HG03520 (cell line): ENCODE data around the gene MET.
"Not testable (repeated sequence)": the region's sequence is repeated elsewhere in the genome, so short reads cannot be mapped to it uniquely, and the experiment has no call there.

ENCODE experiments used
- ATAC-seq: cut with Tn5 transposase; IDR thresholded peaks from one replicate; pipeline ENCODE4 v1.9.1; 2021; ENCODE audit warnings: mild to moderate bottlenecking, moderate library complexity; ENCODE audit not compliant: unreplicated experiment

Gene MET

DNA sequence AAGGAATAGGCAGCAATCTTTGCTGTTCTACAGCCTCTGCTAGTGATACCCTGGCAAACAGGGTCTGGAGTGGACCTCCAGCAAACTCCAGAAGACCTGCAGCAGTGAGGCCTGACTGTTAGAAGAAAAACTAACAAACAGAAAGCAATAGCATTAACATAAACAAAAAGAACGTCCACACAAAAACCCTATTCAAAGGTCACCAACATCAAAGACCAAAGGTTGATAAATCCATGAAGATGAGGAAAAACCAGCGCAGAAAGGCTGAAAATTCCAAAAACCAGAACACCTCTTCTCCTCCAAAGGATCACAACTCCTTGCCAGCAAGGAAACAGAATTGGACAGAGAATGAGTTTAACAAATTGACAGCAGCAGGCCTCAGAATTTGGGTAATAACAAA, 71.8 kb downstream of the MET start:
- ATAC-seq: not testable (repeated sequence)

DNA sequence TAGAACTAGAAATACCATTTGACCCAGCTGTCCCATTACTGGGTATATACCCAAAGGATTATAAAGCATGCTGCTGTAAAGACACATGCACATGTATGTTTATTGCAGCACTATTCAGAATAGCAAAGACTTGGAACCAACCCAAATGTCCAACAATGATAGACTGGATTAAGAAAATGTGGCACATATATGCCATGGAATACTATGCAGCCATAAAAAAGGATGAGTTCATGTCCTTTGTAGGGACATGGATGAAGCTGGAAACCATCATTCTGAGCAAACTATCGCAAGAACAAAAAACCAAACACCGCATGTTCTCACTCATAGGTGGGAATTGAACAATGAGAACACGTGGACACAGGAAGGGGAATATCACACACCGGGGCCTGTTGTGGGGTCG, 74.4 kb downstream of the MET start:
- not testable (repeated sequence) for ATAC-seq

DNA sequence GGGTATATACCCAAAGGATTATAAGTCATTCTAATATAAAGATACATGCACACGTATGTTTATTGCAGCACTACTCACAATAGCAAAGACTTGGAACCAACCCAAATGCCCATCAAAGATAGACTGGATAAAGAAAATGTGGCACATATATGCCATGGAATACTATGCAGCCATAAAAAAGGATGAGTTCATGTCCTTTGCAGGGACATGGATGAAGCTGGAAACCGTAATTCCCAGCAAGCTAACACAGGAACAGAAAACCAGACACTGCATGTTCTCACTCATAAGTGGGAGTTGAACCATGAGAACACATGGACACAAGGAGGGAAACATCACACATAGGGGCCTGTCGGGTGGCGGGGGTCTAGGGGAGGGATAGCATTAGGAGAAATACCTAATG, 79.1 kb downstream of the MET start:
- not testable (repeated sequence) for ATAC-seq

DNA sequence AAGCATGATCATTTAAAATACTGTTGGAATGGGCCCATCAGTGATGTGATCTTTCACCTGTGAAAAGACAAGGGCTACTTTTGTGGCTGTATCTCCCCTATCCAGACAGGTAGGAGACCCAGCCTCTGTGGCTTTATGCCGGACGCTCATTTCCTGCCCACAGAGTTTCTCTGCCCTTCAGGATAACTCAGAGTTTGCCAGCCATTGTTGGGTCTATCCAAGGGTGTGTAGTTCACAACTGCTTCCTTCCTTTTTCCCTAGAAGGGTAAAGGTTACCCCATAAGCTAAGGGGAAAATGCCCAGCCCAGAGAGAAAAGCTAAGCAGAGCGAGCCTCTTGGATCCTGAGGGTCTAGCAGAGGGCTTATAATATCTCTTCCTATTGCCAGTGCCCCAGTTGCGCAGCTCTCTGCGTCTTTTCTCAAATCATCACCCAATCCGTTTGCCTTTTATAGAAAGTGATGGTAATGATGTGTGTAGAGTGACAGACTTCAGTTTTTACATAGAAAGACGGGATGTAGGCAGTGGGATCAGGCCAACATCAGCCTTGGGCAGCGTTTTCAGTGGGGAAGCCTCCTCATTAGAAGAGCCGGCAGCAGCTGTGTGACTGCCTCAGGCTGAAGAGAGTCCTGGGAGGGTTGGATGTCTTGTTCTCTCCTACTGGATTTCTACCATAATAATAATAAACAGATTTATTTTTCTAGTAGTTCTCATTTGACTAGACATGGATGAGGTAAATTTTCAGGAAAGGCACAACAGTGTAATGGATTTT, 80.5 kb downstream of the MET start:
- no peak for ATAC-seq

DNA sequence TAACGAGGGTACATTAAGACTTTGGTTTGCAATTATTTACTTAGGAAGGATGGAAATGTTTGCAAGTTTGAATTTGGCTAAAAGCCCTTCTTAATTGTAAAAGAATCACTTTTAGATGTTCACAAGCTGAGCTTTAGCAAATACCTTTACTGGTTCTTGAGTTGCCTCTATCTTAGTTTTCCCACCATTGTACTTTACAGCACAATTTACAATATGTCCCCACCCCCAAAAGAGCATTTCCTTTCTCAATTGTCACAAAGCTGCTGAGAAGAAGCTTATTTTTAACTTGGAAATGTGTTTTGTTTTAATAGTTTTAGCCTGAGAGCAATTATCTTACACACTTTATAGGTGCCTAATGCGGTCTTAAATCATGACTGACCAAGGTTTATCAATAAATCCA, 81.1 kb downstream of the MET start:
- no peak for ATAC-seq

DNA sequence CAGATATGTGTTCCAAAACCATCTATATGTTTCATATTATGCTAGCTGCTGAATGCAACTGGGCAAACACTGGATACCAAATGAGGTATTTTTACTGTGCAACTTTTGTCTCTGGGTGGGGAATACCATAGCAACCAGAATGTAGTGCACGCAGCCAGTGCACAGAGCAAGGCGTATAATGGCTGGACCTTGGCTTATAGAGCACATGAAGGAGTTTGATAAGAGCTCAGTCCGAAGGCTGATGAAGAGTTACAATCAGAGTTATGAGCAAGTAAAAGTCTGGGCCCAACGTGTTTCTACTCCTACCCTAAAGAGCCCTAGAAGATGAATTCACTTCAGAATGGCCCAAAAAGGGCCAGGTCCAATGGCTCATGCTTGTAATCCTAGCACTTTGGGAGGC, 82.2 kb downstream of the MET start:
- no peak for ATAC-seq

DNA sequence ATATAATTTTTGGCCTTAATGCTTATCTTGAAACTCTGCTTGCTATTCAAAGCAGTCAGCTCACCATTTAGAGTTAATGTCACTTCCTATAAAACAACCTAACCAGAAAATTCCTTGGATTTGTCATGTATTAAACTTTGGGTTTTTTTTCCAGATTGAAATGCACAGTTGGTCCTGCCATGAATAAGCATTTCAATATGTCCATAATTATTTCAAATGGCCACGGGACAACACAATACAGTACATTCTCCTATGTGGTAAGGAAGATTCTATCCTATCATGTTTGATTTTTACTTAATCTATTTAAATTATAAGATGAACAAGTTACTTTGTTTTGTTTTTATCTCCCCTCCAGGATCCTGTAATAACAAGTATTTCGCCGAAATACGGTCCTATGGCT, 85.3 kb downstream of the MET start:
- no peak for ATAC-seq

DNA sequence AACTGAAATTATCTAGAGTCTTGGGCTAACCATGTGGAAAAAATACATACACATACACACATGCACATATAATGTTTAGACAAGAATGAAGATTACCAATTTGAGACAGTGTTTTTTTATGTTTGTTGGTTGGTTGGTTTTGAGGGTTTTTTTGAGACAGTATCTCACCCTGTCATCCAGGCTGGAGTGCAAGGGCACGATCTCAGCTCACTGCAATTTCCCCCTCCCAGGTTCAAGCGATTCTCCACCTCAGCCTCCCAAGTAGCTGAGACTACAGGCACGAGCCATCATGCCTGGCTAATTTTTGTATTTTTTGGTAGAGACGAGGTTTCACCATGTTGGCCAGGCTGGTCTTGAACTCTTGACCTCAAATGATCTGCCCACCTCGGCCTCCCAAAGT, 87.6 kb downstream of the MET start:
- not testable (repeated sequence) for ATAC-seq

DNA sequence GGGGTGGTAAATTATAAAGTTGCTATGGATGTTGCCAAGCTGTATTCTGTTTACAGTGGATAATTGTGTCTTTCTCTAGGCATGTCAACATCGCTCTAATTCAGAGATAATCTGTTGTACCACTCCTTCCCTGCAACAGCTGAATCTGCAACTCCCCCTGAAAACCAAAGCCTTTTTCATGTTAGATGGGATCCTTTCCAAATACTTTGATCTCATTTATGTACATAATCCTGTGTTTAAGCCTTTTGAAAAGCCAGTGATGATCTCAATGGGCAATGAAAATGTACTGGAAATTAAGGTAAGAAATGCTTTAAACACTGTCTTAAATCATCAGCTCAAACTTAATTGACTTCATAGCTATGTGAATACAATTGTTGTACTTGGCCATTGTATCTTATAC, 91.0 kb downstream of the MET start:
- no peak for ATAC-seq

DNA sequence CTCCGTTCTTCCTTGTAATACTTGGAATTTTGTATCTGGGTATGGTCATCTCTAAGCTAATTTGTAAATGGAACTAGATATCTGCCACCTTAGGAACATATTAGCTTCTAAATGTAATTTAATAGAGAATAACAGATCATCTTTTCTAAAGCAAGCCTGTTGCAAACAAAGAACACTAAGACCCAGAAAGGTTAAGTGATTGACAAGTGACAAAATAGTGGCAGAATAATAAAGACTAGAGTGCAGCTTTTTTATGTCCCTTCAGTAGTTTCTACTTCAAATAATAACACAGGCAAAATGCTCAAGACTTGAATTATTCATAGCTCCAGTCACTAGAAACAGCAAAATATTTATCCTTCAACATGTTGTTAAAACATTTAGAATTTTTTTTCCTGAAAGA, 91.7 kb downstream of the MET start:
- ATAC-seq: no peak

DNA sequence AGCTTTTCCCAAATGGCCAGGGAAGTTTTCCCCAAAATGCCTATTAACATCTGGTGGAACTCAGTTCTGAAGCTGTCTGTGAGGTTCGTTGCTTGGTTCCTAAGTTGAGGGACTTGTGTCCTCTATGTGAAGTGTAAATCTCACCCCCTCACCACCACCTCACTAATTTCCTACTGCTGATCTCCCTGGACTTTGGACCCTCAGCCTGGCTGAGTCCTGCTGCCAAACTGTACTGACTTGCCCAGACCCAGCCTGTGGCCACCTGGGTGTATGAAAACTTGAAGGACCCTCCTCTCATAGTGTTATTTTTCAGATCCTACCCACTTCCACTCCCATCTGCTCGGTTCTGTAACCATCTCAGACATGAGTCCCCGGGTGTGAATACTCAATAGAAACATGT, 94.9 kb downstream of the MET start:
- no peak for ATAC-seq

DNA sequence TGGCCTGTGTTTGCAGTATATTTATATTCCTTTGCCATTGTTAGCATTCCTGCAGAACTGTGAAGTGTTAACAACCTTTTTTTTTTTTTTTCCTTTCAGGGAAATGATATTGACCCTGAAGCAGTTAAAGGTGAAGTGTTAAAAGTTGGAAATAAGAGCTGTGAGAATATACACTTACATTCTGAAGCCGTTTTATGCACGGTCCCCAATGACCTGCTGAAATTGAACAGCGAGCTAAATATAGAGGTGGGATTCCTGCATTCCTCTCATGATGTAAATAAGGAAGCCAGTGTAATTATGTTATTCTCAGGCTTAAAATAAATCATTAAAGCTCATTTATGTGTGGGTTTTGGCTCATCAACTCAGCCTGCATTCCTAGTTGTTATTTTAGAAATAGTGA, 97.5 kb downstream of the MET start:
- ATAC-seq: no peak

DNA sequence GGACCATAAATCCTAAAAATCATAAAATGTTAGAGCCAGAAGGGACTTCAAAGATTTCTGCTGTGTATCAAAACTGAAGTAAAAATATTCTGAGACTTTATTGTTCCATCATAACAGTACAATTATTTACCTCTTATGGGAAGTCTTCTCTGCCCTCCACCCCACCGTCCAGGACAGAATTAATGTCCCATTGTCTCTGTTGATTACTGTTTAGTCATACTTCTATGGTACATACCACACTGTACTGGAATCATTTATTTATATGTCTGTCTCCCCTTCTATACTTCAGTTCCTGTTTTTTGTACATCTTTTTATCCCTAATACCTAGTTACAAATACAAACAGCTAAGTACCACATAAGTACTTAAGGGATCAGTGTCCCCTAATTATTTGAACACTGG, 98.9 kb downstream of the MET start:
- no peak for ATAC-seq

DNA sequence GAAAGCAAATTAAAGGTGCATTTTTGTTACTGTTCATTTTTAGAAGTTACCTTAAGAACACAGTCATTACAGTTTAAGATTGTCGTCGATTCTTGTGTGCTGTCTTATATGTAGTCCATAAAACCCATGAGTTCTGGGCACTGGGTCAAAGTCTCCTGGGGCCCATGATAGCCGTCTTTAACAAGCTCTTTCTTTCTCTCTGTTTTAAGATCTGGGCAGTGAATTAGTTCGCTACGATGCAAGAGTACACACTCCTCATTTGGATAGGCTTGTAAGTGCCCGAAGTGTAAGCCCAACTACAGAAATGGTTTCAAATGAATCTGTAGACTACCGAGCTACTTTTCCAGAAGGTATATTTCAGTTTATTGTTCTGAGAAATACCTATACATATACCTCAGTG, 99.6 kb downstream of the MET start:
- ATAC-seq: no peak

DNA sequence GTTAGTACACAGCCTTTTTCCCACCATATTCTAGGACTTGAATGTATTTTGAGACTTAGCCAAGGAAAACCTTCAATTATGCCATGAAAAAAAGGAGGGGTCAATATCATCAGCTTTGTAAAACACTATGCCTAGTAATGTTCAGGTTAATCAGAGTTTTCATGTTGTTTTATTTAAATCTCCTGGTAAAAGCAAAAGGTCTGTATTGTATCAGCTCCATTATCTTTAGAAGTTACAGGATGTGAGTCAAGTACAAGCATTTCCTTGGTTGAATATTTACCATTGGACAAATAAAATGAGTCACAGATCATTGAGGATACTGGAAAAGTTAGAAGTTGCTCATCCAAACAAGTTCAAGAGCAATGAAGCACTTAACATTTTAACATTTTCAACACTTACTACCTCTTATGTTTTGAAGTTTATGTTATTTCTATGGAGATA, 100.4 kb downstream of the MET start:
- ATAC-seq: no peak

DNA sequence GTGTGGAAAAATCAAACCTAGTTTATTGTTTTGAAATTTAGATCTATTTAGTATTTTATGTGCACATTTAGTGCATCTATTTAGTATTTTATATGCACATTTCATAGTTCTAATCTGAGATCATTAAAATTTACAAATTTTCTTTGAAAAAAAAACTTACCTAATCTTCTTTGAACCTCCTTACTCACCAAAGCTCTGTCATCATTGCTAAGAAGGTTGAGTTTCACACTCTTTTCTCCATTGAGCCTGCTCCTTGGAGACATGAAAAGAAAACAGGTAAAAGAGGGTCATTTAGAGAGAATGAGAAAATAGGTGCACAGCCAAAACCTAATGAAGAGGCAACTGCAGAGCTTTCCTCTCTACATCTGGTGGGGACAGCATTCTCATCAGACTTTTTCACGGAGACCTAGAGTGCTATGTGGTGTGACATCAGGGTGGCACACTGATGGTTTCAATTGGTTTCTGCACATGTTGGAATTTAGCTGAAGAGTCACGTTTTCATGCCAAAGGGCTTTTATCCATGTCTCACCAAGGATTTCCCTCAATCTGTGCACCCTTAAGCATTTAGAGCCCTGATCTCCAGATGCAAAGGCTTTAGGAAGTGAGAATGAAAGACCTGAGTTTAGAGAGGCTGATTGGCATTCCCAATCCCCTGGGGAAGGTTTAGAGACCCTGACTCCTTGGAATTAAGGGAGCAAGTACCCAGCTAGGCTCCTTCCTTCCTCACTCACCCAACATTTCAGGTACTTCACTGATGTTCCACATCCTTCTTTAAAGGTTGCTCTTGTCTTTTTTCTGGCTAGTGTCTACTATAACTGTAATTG, 101.1 kb downstream of the MET start:
- no peak for ATAC-seq

DNA sequence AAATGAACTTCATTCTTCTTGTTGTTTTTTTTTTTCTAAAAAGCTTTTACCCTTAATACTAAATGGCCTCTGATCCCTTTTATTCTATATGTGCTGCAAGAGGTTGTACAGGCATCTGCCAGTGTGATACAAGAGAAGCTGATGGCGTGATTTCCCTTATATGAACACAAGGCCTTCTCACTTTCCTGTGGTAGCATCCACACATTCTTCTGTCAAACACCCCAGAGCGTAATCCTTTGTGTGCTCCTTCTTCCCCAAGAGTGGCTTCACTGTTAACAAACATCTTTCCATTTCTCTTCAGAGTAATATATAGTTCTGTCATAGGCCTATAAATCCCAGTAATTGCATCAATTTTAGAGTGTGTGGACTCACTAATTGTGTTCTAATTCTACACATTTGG, 104.0 kb downstream of the MET start:
- ATAC-seq: no peak

DNA sequence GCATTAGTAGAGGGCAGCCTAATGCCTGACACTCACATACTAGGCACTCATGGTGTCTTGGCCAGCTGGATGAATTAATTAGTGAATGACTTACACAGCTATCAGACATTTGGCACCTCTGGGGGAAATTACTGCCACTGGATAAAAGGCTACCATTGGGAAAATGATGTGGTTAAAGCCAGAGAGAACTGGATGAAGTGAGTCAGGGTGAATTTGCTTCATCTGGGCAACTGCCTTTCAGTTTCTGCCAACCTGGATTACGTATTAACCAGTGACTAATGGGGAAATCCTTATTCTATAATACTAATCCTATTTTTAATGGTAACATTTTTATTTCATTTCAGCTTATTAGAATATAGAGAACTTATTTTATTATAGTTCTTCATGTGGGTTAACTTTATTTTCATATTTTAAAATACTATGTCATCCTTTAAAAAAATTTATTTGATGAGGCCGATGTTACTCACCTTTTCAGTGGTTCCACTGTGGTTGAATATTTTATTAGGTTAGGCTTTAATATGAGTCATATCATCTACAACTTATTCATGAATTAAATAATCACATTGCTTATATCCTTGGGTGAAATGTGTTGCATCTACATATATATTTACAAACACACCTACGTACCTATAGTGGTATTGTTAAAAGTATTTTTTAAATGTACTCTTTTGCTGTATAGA, 104.8 kb downstream of the MET start:
- no peak for ATAC-seq

DNA sequence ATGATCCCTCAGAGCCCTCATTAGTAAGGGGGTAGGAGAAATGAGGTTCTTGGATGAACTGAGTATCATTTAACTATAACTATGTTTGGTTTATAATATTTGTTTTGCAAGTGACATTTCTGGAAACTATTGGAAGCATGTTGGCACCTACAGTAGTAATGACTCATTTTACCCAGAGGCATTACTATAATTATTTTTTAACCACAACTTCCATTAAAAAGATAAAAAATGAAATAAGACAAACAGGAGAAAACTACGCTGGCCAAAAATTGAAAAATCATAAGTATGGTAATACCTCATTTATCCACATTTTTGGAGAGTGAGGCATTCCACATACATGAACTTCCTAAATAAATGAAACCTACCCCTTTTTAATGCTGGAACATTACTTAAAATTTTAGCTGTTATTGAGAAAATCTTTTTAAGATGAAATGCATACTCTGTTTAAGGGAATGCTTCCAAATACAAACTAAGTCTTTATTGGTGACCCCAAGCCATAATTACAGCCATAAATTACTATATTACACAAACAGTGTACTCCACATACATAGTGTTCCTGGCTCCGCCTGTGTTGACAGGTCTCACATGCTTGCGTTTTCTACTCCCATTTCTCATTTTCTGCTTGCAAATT, 105.8 kb downstream of the MET start:
- no peak for ATAC-seq

DNA sequence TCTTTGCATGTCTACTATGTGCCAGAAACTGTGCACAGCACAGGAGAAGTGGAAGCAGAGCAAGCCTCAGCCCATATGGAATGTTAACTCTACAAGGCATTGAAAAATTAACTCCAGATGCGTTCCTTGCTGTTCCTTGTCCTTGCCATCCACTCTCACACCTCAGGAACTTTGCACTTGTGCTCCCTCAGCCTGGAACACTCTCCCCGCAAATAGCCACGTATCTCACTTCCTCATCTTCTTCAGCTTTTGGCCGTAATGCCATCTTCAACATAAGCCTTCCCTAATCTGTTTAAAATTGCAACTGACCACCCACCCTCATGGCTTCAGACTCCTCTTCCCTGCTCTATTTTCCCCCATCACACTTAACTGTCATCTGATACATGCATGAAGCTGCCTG, 107.2 kb downstream of the MET start:
- ATAC-seq: no peak

DNA sequence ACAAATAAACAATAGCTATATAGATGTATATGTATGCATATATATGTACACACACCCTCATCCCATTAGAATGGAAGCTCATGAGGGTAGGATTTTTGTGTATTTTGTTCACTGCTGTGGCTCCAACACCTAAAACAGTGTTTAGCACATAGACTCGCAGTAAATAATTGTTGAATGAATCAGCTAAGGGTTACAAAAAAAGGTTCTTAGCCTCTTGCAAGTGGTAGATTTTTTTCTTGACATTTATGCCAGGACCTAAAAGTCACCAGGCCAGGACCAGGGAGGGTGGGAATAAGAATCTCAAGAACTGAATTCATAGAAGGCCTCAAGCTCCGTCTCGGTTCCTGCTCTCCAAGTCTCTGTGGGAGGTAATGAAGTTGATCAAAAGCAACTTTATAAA, 107.9 kb downstream of the MET start:
- no peak for ATAC-seq
